HG03175 (cell line): ENCODE results near the gene HELT.

Source experiments
- ATAC-seq: cut with Tn5 transposase; IDR thresholded peaks from one replicate; pipeline ENCODE4 v1.9.1; 2021; ENCODE audit warnings: mild to moderate bottlenecking, moderate library complexity; ENCODE audit not compliant: unreplicated experiment

HELT gene

DNA sequence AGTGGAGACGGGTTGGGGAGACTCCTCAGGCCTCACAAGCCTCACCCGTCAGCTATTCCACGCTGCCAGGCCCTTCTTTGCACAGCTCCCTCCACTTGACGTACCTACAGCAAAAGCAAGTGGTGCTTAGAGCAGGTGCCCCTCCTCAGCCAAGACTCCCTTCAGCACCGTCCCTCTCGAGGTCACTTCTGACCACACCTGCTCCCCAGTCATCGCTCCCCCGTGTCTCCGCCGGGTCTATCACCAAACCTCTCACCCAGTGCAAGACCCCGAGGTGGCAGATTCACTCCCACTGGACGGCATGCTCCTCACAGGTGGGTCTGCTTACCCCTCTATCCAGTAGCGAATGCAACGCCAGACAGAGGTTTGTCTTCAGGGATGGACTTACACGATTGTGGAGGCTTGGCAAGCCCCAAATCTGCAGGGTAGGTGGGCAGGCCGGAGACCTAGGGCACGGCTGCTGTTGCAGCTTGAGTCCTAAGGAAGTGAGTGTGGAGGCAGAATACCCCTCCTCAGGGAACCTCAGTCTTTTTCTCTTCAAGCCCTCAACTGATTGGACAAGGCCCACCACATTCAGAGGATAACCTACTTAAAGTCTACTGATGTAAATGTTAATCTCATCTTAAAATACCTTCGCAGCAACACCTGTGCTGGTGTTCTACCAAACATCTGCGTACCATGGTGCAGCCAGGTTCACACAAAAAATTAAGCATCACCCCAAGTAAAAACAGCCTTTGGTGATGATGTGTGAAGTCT, 14.5 kb upstream of the HELT start:
- ATAC-seq: no peak

DNA sequence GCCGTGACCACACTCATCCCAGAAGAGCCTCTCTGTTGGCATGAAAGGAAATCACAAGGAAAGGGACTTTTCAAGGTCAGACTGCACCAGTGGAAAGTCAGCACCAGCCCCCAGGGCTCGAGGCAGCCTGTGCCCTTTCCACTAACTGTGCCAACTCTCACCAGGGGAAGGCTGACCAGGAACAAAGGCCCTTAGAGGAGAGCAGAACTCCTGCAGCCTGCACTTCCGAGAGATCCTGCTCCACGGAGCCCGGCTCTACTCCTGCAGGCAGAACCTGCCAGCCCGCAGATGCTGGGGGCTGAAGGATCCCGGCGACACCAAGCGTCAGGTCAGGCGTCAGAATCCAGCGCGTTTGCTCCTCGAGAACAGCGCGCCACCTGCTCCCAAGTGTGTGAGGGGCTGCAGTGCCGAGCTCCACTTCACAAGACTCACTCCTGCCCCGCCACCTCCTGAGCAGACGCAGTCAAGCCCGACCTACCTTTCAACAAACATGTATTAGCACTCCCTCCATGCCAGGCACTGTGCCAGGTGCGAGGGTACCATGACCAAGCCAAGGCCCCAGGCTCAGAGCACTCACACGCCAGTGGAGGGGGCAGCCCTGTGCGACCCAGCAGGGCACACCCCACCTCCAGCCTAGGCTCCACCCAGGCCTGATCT, 13.6 kb upstream of the HELT start:
- ATAC-seq: peak; percentile 46

DNA sequence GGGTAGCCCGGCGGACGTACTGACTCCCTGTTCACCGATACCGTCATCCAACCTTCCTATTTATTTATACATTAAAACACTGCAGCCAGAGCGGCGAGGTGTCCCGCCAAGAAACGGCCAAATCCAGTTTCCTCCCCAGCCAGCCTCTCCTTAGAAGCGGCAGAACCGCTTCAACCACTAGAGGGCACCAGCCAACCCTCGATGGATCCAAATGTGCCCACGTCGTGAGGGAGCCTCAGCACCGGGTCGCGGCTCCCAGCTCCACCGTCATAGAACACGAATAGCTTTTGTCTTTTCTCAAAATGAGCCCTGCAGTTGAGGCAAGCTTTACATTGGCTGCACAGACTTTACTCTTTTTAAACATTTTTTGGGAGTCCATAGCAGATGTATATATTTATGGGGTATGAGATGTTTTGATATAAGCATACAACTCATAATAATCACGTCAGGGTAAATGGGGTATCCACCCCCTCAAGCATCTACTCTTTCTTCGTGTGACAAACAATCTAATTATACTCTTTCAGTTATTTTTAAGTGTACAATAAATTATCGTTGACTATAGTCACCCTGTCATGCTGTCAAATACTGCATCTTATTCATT, 13.0 kb upstream of the HELT start:
- peak; percentile 88 for ATAC-seq

DNA sequence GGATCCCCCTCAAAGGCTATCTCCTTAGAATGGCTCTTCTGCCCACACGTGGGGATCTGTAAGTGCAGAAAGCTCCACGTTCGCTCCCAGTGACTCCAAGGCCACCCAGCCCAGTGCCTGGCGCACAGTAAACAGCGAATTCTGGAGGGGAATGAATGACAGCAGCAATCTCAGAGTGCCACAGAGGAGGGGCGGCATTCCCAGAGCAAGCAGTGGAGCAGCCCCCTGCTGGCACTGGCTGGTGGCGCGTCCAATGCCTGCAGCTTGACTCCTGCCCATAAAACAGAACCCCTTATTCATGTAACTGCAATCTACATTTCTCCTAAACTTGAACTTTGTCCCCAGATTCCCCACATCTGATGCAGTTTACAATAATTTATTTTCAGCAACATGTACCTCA, 6.9 kb upstream of the HELT start:
- no peak for ATAC-seq

DNA sequence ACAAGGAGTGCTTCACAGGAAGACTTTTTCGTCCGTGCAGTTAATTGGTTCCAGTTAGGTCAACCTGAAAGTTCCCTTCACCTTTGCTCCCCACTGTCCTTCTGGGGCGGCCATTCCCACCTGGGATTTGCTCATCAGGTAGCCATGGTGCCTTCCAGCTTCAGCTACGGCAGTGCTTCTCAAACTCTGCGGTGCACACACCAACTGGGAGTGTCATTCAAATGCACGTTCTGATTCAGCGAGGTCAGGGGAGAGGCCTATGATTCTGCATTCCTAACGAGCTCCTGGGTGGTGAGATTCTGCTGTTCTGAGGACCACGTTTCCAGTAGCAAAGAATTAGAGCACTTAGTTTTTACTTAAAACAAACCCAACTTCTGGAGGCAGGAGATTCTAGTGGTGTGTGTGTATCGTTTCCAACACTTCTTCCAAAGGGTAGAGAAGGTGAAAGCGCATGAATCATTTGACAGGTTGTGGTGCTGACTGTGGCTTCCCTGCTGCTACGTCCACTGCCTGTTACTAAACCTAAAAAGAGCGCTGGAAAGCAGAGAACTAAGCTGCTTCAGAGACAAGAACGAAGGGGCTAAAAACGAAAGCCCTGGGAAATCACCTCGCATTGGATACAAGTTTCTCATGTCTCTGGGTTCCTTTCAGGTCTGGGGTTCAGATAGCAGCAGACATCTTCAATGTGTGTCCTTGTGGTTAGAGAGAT, 4.7 kb upstream of the HELT start:
- ATAC-seq: no peak

DNA sequence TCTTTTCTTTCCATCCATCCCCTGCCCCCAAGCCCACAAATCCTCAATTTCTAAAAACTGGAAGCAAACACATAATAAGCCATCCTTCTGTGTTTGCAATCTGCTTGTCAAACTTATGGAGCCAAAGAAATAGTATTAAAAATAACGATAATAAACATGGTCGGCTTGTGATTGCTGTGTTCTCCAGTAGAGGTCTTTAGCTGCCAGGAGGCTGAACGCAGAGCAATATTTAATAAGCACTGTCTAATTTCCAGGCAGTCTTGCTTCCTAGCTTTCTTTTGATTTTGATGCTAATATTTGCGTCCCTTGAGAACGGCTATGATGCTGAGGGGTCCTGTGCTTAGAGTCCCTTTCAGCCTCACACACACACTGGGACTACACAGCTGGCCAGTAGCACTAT, 3.2 kb upstream of the HELT start:
- no peak for ATAC-seq

DNA sequence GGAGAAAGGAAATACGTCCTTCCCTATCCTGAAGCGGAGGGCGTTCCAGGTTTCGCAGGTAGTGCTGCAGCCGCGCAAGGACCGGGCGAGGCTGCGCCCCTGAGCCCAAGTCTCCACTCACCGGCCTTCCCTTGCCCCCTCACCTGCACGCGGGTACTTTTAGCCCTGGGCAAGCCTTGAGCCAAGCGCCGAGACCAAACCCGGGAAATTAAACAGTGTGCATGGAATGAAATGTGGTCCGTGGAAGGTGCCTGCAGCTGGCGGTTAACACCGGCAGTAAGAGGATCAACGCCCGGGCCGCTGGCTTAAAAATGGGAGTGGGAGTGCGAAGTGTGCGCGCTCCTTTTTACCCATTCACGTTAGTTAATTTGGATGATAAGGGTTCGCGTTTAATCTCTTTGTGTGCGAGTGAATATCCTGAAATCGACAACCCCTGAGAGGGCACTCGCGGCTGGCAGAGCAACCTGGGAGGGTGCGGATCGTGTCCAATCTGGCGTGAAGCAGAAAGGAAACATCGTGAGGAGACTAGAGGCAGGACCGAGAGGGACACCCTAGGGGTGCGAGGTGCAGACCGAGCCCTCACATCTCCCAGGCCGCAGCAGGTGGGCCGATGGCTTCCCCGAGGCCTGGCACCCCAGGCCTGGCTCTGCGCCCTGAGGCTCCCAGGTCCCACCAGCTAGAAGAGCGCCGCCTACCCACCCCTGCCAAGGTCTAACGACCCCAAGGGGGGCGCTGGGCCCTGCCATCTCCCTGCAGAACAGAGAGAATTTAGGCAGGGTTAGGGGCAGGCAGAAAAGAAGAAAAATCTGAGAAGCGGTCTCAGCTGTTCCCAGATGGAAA, 2.0 kb upstream of the HELT start:
- no peak for ATAC-seq

DNA sequence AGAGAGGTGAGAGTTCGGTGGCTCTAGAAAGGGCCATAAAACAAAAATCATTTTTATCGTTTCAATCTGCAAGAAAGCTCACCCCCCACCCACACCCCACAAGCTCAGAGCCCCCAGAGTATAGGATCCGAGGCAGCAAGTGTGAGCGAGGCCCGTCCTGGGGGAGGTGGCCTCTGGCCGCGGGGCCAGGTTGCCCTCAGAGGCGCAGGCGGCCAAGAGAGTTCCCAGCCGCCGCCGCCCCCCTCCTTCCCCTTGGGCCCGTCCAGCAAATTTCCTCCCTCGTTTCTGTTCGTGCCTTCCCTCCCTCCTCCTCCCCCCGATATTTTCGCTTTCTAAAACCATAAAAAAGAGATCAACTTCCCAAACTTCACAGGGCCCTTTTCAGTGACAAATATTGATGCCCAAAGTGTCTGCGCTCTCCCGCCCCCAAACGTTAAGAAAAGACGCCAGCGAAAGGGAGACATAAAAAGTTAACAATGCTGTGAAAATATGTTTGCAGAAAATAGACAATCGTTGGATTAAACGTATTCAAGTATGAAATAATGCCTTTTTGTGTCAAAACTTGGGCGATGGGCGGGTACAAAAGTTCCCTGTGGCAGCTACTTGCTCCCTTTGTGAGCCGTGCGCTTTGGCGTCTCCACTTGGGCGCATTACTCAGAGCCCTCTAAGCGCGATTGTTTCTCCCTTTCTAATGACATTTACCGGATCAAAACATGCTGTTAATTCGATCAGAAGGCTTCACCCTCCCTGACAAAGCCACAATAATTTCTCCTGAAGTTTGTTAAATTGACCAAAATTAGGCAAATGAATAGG, 1.1 kb upstream of the HELT start:
- no peak for ATAC-seq

DNA sequence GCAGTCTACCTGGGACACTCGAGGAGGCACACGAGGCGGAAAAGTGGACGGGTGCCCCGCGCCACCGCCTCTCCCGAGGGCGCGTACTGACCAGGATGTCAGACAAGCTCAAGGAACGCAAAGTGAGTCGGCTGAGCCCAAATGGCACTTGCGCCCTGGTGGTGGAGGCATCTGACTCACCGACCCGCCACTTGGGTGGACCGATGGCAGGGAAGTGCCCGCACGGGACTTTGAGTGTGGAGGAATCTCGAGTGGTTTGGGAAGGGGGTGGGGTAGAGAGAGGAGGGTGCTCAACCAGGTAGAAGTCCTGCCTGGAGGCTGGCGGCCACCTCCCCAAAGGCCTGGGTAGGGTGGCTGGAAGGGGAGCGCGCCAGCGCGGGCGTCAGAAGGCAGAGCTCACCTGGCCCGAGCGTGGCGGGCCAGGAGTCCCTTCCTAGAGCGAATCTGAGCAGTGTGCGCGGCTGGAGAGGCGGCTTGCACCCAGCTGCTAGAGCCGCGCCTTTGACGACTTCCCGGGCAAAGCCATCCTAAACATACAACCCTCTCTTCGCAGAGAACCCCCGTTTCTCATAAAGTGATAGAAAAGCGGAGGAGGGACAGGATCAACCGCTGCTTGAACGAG, 655 bp downstream of the HELT start:
- ATAC-seq: no peak

DNA sequence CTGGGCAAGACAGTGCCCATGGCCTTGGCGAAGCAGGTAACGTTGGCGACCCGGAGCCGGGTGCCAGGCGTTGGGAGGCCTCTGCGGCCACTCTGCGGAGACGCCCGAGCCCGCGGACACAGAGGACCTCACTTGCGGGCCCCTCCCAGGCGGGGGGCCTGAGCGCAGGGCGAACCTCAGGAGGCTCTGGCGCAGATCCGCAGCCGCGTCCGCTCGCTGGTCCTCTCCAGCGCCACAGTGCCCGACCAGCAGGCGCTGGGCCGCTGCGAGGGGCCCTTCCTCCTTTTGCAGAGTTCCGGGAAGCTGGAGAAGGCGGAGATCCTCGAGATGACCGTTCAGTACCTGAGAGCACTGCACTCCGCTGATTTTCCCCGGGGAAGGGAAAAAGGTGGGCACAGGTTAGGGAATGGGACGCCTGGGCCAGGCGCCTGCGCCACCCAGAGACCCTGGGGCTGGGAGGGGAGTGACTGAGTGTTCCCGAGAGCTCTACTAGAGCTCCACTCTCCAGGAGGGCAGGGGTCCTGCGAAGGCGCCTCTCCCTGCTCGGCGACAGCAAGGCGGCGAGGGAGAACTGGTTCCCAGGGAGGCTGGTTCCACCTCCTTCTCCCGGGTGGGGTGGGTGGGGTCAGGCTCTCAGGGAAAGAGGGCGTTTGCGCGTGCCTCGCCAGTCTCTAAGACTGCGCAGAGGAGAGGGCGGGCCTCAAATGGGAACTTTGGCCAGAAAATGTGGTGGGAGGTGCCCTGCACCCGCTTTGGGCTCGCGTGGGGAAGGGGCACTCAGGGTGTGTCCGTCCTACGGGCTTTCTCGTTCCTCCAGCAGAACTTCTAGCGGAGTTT, 1.4 kb downstream of the HELT start:
- no peak for ATAC-seq

DNA sequence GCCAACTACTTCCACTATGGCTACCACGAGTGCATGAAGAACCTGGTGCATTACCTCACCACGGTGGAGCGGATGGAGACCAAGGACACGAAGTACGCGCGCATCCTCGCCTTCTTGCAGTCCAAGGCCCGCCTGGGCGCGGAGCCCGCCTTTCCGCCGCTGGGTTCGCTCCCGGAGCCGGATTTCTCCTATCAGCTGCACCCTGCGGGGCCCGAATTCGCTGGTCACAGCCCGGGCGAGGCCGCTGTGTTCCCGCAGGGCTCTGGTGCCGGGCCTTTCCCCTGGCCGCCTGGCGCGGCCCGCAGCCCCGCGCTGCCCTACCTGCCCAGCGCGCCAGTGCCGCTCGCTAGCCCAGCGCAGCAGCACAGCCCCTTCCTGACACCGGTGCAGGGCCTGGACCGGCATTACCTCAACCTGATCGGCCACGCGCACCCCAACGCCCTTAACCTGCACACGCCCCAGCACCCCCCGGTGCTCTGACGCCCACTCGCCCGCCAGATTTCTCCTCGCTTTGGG, 2.1 kb downstream of the HELT start:
- ATAC-seq: no peak

DNA sequence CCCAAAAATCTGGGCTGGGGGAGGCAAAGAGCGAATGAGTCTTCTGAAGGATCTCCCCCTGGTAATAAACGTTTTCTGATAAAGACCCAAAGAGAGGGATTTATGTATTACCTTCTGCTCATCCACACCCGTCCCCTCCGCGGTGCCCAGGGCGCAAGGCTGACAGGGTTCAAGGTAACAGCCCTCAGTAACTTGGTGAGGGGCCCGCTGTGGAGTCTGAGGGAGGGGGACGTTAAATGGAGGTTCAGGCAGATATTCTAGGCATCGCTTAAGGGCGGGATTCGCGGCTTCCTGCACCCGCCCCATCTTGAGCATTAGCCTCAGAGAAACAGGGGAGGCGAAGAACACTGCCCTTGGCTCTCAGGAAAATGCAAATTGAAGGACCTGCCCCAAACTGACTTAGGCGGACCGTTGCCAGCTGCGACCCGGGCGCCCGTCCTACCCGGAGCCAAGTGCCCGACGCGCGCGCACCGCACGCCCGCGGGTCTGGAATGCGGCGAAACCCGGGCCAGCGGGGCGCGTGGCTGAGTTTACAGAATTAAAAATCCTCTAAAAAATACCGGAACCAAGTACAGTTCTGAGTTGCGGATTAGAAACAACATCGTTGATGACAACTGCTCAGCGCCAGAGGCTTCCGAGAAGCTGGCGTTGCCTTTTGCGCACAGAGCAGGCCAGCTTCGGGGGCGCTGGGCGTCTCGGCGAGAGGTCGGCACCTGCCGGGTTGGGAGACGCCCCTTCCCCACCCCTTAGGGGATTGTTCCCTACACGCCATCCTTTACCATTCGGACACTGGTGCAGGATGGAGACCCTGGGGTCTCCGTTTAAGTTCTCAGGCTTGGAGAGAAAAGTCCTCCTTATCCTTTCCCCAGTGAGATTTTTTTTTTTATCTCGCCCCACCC, 2.8 kb downstream of the HELT start:
- ATAC-seq: no peak

DNA sequence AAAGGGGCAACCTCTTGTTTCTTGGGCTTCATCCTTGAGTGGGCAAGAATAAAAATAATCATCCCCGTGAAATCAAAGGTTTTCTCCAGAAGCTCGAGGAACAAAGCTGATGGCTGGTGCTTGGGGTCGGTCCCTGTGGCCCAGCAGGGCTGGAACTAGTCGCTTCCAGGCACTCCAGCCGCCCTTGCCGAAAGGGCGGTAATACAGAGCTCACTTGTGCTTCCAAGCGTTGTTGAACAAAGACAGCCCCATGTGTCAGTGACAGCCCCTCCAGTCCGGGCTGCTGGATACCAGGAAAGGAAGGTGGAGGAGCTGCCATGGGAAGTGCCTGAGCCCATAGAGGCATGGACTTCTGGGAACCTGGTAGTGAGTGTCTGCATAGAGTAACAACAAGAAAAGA, 5.2 kb downstream of the HELT start:
- ATAC-seq: no peak

DNA sequence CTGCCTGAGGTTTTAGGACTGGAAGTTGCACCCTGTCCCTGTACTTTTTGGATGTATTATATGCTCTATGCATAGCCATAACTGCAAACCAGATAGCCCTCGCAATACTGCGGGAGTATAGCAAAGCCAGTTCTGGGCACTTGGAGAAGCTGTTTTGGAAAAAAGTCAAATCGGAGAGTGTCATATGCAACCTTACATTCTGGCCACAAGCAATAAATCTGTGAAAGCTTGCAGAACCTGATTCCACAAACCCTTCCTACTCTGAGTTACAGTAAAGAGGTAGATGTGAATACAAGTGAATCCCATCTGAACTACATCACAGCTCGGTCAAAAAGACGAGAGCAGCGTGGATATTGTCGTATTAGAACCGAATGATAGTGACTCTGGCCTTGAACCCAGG, 10.3 kb downstream of the HELT start:
- no peak for ATAC-seq

DNA sequence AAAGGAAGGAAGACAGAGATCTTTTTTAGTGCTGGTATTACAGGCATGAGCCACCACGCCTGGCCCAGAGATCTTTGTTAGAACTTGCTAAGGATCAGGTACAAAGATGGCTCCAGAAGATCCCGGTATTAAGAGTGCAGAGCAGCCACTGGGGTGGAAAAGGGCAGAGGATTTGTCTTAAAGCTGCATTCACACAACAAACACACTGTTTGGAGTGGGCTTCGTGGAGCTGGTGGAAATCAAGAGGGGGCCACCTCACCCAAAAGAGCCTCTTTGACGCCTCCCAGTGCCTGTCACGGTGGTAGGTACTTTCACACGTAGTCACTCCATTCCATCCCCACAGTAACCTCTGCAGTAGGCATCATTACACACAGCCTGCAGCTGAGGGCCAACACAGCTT, 13.3 kb downstream of the HELT start:
- ATAC-seq: no peak

DNA sequence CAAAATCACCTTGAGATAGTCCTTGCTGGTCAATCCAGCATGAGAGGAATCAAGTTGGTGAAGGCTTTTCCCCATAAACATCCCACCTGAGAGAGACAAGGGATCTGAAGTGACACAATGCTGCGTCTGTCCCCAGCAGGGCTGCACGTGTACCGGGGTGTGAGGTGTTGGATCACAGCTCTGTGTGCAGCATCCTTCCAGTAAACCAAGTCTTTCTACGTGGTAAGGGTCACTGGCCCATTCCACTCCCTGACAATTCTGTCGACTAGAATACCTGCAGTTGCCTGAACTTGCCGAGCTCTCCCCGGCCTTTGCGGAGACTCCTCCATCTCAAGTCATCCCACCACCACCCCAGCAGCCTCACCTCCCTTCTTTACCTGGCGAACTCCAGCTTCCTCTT, 14.8 kb downstream of the HELT start:
- ATAC-seq: no peak

DNA sequence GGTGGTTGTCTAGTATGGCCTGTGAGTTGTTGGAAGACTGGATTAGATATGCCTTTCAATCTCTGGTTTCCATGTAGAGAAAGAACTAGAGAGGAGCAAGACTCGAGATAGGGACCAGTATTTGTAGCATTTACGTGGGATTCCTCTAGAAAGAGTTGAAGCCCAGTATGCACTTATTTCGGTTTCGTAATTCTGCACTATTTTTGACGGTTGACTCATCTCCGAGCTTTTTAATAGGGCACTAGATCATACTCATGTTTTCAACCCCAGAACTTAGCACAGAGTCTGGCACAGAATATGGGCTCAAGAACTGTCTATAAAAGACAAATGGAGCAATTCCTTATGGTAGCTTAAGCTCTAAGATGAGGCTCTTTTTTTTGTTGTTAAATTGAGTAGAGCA, 15.7 kb downstream of the HELT start:
- ATAC-seq: no peak
